AG09309 (cell line): Measurements from ENCODE around the gene ANKS1A.

Experiments used
- DNase-seq: peaks from one replicate; pipeline ENCODE4 v3.0.0-alpha.2; 2010; ENCODE audit warnings: low read depth
- H3K4me3 ChIP-seq: 2 replicates; pipeline ENCODE4 v1.5.1; 2011; ENCODE audit warnings: mild to moderate bottlenecking, low read depth, low read length, moderate library complexity; ENCODE audit not compliant: control insufficient read depth
- TF ChIP-seq, protein P1 (sequence below): IDR thresholded peaks from 2 replicates; pipeline ENCODE4 v1.5.1; 2011; ENCODE audit warnings: mild to moderate bottlenecking, low read depth, low read length, inconsistent platforms; ENCODE audit not compliant: insufficient read depth, control insufficient read depth; ENCODE audit errors: missing control alignments

Gene ANKS1A

DNA sequence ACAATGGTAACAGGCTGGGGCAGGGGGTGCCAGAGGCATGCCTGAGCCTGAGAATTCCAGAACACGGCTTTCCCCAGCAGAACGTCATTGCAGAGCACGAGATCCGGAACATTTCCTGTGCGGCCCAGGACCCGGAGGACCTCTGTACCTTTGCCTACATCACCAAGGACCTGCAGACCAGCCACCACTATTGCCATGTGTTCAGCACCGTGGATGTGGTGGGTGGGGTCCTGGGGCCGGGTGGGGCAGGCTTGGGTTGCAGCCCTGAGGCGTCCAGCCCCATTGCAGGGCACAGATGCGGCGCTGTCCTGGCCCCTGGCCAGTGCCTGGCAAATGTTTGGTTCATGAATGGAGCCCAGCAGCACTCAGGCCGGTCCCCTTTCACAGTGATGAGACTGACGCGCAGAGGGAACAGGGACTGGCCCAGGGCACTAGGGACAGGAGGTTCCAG lies 195.0 kb downstream of the ANKS1A start:
- no peak overlapping the region for H3K4me3 ChIP-seq
- TF ChIP-seq, protein P1, sequence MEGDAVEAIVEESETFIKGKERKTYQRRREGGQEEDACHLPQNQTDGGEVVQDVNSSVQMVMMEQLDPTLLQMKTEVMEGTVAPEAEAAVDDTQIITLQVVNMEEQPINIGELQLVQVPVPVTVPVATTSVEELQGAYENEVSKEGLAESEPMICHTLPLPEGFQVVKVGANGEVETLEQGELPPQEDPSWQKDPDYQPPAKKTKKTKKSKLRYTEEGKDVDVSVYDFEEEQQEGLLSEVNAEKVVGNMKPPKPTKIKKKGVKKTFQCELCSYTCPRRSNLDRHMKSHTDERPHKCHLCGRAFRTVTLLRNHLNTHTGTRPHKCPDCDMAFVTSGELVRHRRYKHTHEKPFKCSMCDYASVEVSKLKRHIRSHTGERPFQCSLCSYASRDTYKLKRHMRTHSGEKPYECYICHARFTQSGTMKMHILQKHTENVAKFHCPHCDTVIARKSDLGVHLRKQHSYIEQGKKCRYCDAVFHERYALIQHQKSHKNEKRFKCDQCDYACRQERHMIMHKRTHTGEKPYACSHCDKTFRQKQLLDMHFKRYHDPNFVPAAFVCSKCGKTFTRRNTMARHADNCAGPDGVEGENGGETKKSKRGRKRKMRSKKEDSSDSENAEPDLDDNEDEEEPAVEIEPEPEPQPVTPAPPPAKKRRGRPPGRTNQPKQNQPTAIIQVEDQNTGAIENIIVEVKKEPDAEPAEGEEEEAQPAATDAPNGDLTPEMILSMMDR = no peak
- DNase-seq = no peak

DNA sequence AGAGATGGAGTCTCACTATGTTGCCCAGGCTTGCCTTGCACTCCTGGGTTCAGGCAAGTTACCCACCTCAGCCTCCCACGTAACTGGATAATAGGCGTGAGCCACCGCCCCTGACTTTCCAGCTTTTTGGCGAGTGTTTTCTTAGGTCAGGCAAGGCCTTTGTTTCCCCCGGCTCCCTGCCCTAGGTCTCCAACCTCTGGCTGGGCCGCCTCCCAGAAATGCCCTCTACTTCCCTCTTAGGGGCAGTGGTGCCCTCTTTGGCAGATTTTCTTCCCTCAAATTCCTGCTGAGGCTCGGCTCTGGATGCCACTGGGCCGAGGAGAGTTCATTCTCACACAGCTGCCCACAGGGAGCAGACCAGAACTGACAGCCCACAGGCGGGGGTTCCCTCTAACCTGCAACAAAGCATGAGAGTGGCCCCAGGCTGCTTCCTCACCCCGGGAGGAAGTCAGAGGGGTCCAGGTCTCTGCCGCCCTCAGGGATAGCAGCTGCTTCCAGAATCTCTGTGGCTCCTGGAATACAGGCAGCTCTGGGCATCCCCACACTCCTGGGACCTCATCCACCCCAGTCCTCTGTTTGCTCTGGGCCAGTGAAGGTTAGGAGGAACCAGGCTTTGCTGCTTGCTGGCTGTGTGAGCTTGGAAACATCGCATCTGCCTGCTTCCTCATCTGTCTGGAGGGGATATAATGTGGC lies 195.6 kb downstream of the ANKS1A start:
- TF ChIP-seq, protein P1 = no peak
- H3K4me3 ChIP-seq = no peak overlapping the region
- DNase-seq = no peak

DNA sequence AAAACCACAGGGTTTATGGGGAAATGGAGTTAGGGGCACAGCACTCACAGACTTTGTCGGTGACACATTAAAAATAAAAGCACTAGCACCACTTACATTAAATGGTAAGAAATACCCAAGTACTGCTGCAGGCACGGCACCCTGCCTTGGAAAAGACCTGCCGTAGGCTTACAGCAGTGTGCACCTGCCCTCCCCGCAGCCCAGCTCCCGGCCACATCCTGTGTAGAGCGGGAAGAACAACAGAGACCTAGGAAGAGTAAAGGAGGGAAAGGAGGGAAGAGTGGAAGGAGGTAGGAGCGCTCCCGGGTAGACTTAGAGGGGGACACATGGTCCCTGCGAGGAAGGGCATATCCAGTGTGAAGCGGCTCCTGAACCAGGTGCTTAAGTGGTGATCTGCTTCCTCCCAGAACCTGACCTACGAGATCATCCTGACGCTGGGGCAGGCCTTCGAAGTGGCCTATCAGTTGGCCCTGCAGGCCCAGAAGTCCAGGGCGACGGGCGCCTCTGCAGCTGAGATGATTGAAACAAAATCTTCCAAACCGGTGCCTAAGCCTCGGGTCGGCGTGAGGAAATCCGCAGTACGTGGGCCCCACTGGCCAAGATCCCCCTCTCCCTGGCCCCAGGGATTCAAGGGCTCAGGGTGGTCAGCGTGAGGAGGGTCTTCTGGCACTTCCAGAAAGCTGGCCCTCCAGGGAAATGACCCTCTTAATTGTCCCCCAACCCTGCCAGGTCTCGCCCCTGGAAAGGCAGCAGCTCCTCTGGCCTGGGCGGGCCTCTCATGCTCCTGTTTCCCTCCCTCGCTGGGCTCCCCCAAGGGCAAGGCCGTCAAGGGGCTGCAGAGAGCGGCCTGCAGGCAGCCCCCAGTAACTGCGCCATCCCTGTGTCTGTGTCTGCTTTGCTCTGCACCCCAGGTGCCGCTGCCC lies 196.6 kb downstream of the ANKS1A start:
- H3K4me3 ChIP-seq = no peak overlapping the region
- TF ChIP-seq, protein P1 = no peak
- no peak for DNase-seq

DNA sequence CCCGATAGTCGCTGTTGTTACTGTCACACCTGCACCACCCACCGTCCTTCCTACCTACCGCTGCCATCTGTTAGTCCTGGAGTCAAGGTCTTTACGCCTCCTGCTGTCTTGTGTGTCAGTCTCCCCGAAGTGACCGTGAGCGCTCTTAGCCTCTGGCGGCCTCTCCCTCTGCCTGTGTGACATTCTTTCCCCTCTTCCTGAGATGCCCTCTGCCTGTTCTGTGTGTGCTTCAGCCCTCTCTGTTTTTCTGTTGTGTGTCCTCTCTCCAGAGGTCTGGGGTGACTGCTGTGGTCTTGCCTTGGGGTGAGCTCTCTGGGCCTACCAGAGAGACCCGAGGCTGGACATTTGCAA lies 197.2 kb downstream of the ANKS1A start:
- no peak for DNase-seq
- TF ChIP-seq, protein P1 = no peak

DNA sequence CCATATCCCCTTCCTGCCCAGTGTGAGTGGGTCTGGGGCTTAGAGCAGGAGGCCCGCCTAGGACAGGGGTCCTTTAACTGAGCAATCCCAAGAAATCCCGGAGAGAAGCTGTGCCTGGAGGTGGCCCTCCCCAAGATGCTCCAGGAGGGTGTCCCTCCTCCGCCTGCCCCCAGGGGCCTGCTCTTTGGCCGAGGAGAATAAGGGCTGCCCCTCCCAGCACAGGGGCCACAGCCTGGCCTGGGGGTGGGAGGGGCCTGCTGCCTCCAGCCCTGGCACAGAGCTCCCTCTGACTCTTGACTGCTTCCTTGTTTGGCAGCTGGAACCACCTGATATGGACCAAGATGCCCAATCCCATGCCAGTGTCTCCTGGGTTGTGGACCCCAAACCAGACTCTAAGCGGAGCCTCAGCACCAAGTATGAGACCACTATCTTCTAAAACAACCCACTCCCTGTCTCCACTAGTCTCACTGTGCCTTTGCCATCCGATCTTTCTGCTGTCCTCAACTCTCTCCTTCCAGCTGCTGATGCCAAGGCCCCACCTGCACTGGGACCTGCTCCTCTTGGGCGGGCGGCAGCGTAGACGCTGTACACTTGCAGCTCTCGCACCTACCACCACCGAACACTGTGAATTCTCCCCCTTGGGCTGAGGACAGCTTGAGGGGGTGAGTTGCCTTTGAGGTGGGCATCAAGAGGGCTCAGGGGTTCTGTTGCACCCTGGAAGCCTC lies 197.7 kb downstream of the ANKS1A start:
- TF ChIP-seq, protein P1 = no peak
- DNase-seq = no peak
- H3K4me3 ChIP-seq = no peak overlapping the region

More for the DNA sequence above, 197.2 kb downstream of the ANKS1A start:
- no peak overlapping the region for H3K4me3 ChIP-seq
